Activated CD8-positive, alpha-beta memory T cell treated with anti-CD3 and anti-CD28 coated beads, Interleukin-2, amount 50 U/mL, for 48 hours (primary cell): ENCODE data around the gene GOLGA8S.
"Not testable (repeated sequence)": the region's sequence is repeated elsewhere in the genome, so short reads cannot be mapped to it uniquely, and the experiment has no call there.

Experiments used
- DNase-seq: peaks from one replicate; pipeline ENCODE4 v3.0.0-alpha.2; 2020

Gene GOLGA8S

DNA sequence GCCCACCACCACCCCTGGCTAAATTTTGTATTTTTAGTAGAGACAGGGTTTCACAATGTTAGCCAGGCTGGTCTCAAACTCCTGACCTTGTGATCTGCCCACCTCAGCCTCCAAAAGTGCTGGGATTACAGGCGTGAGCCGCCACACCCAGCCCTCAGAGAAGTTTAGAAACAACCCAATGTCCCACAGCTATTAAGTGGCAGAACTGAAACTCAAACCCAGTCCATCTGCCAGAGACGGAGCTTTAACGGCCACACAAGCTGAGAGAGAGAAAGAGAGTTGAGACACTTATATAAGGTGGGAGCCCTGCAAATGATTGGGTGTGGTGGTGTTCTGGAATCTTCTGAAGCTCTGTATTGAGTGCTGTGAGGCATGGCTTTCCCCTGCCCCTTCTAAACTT, 43.8 kb downstream of the GOLGA8S start:
- DNase-seq, result not testable (repeated sequence)

DNA sequence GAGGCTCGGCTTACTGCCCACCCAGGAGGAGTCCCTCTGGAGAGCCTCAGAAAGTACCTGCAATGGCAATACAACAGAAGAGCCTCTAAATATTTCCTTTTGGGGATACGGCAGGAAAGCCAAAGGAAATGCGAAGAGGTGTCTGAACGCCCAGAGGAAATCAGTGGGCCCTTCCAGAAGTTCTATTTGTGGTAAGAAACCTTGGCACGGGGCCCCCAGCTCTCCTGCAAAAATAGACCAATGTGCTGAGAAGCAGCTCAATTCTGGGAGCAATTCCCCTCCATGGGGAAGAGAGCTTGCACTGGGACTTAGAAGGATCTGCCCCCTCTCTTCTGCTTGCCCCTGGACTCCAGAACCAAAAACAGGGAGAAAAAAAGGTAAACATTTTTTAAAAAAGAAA, 44.7 kb downstream of the GOLGA8S start:
- not testable (repeated sequence) for DNase-seq

DNA sequence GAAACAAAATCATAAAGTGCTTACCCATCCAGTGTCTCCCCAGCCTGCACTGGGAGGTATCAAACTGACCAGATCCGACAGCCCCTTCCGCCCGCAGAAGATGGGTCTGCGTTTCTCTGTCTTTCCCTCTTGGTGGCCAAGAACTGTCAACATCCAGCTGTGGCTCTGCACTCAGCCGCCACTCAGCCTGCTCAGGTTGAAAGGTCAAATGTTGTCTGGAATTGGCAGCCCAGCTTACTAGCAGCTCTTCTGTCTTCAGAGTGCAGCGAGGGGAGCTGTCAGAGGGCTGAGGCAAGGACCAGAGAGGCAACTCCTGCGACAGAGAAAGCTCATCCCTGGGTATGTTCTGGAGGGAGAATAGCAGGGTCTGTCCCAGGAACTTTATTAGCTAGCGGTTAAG, 47.1 kb downstream of the GOLGA8S start:
- no peak for DNase-seq

DNA sequence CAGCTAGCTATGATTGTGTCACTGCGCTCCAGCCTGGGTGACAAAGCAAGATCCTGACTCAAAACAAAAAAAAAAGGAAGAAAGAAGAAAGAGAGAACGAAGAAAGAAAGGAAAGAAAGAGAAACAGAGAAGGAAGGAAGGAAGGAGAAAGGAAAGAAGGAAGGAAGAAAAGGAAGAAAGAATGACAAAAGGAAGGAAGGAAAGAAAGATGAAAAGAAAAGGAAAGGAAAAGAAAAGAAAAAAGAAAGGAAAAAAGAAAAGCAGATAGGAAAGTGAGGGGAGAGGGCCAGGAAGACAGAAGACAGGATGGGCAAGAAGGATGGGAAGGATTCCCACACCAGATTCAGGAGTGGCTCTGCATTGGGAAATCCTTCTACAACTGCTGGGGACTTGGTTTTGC, 47.6 kb downstream of the GOLGA8S start:
- no peak for DNase-seq

DNA sequence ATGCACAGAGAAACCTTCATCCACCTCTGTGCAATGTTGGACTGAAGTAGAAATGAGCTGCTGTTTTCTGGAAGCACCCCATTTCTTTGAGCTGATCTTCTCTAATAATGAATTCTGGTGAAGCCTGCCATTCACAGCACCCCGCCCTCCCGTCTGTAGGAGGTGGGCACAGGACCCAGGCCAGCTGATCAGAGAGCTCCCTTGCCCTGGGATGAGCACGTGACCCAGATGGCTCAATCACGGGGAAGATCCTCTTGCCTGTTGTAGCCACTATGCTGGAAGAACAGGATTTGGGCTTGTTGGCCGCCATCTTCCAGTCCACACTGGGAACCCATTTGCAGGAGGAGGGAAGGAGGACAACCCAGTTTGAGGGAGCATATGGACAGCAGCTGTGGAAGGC, 48.0 kb downstream of the GOLGA8S start:
- no peak for DNase-seq

DNA sequence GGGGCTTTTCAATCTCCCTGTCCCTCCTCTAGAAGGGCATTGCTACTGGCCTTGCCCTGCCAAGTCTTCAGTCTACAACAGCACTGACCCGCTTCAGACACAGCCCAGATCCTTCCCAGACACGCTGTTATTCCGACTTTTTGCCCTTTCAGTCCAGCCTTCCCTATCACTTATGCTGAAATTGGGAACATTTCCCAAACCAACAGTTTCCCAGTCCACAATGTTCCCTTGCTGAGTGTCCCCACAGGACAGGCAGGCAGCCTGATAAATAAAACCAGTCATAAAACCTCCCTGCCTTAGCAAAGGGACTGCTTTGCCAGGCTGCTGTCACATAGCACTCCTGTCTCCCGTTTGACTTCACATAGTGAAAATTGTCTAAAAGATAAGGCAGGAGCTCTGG, 49.0 kb downstream of the GOLGA8S start:
- no peak for DNase-seq

DNA sequence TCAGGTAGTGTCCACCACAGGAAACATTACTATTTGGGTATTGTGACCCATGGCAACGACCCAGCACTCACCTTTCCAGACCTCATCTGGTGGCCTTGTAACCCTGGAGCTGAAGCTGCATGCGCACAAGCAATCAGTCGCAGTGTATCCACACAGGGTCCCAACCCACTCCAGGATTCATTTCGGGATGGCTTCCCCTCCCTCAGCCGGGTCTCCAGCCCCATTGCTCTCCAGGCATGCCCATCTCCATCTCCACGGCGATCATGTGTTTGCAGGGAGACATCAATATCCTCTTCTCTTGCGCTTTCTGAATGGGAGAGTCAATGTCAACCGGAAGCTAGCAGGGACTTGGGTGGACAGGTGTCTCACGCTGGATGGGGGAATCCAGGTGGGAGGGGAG, 57.3 kb downstream of the GOLGA8S start:
- no peak for DNase-seq

DNA sequence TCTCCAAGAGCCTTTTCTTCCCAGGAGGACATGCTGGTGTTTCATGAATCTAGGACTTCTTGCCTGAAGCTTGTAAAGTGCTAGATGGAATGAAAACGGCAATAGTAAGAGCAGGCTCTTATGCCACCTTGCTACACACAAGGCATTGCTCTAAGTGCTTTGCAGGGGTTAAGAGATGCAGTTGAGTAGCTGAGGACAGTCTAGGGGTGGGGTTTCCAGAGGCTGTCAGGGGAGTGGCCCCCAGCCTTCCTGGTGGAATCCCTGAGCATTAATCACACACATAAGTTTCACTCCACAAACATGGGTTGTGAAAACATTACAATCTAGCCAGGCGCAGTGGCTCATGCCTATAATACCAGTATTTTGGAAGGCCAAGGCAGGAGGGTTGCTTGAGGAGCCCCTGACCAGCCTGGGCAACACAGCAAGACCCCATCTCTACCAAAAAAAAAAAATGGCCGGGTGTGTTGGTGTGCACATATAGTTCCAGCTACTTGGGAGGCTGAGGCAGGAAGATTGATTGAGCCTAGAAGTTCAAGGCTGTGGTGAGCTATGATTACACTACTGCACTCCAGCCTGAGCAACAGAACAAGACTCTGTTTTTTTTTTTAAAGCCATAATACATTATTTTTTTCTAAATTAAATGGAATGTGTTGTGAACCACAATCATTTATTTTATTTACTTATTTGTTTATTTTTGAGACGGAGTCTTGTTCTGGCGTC, 58.5 kb downstream of the GOLGA8S start:
- not testable (repeated sequence) for DNase-seq
